Activated naive CD8-positive, alpha-beta T cell treated with anti-CD3 and anti-CD28 coated beads for 36 hours (primary cell): Measurements from ENCODE around the gene KLHL29. TPM values are rescaled to one million over a fixed set of nuclear protein-coding genes. Genes with fewer than 3 reads are reported as not detected.

Experiments
- DNase-seq: peaks from one replicate; pipeline ENCODE4 v3.0.0; 2021
- H3K27ac Mint-ChIP-seq: one replicate; pipeline ENCODE4 v1.8.0; 2022; ENCODE audit warnings: mild to moderate bottlenecking, moderate library complexity, mixed read lengths
- H3K27me3 Mint-ChIP-seq: one replicate; pipeline ENCODE4 v1.8.0; 2022; ENCODE audit warnings: mild to moderate bottlenecking, mixed read lengths
- H3K36me3 Mint-ChIP-seq: one replicate; pipeline ENCODE4 v1.8.0; 2021; ENCODE audit warnings: mild to moderate bottlenecking, mixed read lengths
- H3K4me1 Mint-ChIP-seq: one replicate; pipeline ENCODE4 v1.8.0; 2021; ENCODE audit warnings: mixed read lengths
- H3K4me3 Mint-ChIP-seq: one replicate; pipeline ENCODE4 v1.8.0; 2022; ENCODE audit warnings: mild to moderate bottlenecking, moderate library complexity, mixed read lengths
- H3K9me3 Mint-ChIP-seq: one replicate; pipeline ENCODE4 v1.8.0; 2022; ENCODE audit warnings: mixed read lengths
- total RNA-seq, 2 experiments: library from RNA; stranded (reverse); gene quantifications; one replicate each; pipeline ENCODE4 v1.2.3, GENCODE V29; 2021

KLHL29 gene
- total RNA-seq, 2 experiments from 2014 or later, result 1.2 to 1.5 TPM

DNA sequence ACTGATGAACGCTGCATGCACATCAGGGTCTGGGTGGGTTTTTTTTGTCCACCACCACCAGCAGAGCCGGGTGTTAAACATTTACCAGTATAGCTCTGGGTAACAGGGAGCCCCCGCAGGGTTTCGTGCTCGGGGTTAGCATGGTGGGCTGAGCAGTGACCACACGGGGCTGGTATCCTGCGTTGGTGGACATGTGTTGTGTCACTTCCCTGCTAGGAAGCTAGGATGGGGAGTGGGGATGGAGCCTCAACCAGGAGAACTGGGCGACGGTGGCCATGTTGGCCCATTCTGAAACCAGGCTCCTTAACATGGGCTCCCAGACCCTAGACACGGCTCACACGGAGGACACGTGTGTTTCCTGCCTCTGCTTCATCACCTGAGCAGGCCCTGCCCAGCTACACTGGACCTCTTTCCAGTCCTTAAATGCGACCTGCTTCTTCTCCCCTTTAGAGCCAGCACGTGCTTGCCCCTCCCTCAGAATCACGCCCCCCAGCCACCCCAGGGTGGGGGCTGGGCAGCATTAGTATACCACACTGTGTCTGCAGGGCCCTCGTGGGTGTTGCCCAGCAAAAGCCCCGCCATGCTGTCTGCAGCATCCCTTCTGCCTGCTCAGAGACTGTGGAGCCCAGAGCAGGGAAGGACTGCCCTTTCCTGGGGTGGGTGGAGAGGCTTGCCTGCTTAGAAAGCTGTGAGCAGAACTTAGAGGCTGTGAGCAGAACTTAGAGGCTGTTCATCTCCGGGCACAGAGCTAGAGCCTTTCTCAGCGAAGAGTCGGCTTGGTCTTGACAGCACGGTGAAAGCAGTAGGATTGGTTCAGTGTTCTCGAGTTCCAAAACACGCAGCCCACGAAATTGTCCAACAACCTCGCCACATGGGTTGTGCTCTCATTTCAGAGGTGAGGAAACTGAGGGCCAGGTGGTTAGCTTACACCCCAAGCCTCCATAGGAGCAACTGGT is 142.1 kb downstream of the KLHL29 start:
- no peak overlapping the region for H3K27ac Mint-ChIP-seq
- H3K36me3 Mint-ChIP-seq, result no peaks in the 10 kb centered on the region
- H3K9me3 Mint-ChIP-seq, result peaks cover 2% of the 10 kb centered on the region
- DNase-seq, result no peak
- H3K27me3 Mint-ChIP-seq, result peaks cover 3% of the 10 kb centered on the region
- H3K4me1 Mint-ChIP-seq, result peaks cover 16% of the 10 kb centered on the region
- H3K4me3 Mint-ChIP-seq, result no peak overlapping the region

DNA sequence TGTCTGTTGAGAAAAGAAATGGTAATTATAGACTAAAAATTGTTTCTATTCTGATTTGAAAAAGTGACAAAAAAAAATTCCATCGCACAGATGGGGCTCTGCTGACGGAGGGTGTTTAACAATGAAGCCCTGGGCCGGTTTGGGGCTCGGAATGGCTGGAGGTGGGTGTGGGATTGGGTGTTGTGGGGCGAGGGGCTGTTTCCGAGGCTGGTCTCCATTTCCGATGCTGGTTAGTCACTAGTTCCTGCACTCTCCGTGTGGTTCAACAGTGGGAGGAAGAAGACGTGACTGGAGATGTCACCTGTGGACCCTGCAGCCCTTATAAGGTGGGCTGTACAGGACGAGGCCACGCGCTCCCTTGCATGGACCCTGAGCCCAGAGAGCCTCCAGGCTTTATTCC is 143.2 kb downstream of the KLHL29 start:
- no peak overlapping the region for H3K27ac Mint-ChIP-seq
- DNase-seq, result no peak
- peaks cover 3% of the 10 kb centered on the region for H3K27me3 Mint-ChIP-seq
- peaks cover 25% of the 10 kb centered on the region for H3K4me1 Mint-ChIP-seq
- no peaks in the 10 kb centered on the region for H3K36me3 Mint-ChIP-seq
- no peak overlapping the region for H3K4me3 Mint-ChIP-seq
- H3K9me3 Mint-ChIP-seq, result peaks cover 2% of the 10 kb centered on the region

DNA sequence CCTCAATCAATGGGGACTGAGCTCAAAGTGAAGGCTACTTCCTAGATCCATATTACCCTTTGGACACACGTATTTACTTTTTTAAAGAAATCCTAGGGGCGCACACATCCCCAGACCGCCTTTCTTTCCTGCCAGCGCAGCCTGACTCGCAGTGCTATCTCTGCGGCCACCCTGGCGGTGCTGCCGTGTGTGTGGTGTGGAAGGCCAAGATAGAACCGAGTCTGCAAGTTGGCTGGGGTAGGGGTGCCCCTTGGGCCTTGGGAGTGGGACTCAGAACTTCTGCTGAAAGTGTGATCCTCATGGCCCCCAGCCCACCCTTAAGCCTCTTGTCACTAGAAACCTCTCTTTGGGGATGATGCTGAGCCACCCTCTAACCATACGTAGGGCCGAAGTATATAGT is 143.7 kb downstream of the KLHL29 start:
- Mint-ChIP-seq H3K9me3 (peaks cover 2% of the 10 kb centered on the region), H3K4me3 (no peak overlapping the region), H3K27me3 (peaks cover 3% of the 10 kb centered on the region), H3K4me1 (peaks cover 30% of the 10 kb centered on the region), H3K36me3 (no peaks in the 10 kb centered on the region), H3K27ac (no peak overlapping the region)
- DNase-seq, result no peak

DNA sequence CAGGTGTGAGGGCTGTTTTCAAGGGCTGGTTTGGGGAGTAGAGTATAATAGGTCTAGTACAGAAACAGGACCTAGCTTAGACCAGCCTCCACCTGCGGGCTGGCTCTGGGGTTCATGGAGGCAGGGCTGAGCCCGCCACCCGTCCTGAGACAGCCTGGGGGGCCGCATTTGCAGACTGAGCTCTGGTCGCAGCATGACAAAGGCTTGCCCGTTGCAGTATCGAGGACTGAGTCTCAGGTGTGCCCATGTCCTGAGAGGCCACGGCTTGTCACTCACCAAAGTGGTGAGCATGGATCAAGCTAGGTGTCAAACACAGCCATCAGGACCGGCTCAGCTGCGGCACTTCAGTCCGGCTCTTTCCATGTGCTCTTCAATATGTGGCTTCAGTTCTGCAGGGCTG is 144.7 kb downstream of the KLHL29 start:
- no peak overlapping the region for H3K4me3 Mint-ChIP-seq

DNA sequence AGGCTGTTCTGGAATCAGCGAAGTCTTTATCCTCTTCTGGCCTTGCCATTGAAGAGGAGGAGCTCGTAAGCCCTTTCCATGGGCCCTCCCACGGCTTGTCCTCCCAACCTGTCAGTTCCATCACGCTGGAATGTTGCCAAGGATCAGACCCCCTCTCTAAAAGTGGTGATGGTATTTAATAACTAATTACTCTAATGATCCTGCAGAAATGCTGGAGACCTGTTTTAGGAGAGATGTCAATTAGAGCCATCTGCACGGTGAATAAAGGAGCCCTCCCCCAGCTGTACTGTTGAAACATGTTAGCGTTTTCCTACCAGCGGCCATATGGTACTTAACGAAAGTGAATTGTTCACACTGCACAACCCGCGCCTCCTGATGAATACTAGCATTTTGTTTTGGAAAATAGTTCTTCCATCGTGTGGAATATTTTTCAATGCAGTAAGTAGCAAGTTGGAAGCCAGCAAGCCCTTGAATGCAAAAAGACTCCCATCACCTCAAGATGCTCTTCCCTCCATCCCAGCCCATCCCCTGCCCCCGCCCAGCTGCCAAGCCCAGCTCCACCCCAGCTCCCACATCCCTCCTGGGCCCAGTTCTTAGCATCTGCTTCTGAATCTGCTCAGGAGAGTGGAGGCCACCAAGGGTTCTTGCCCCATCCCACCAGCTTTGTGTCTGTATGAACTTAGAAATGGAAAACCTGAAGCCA is 145.4 kb downstream of the KLHL29 start:
- no peaks in the 10 kb centered on the region for H3K36me3 Mint-ChIP-seq
- H3K4me3 Mint-ChIP-seq, result no peak overlapping the region
- H3K27me3 Mint-ChIP-seq, result no peaks in the 10 kb centered on the region
- H3K9me3 Mint-ChIP-seq, result peaks cover 2% of the 10 kb centered on the region
- H3K27ac Mint-ChIP-seq, result no peak overlapping the region
- H3K4me1 Mint-ChIP-seq, result peaks cover 40% of the 10 kb centered on the region
- DNase-seq, result no peak

More for the DNA sequence above, 144.7 kb downstream of the KLHL29 start:
- Mint-ChIP-seq H3K36me3 (no peaks in the 10 kb centered on the region), H3K9me3 (peaks cover 2% of the 10 kb centered on the region), H3K27ac (no peak overlapping the region), H3K27me3 (peaks cover under 1% of the 10 kb centered on the region), H3K4me1 (peaks cover 37% of the 10 kb centered on the region)
- no peak for DNase-seq

DNA sequence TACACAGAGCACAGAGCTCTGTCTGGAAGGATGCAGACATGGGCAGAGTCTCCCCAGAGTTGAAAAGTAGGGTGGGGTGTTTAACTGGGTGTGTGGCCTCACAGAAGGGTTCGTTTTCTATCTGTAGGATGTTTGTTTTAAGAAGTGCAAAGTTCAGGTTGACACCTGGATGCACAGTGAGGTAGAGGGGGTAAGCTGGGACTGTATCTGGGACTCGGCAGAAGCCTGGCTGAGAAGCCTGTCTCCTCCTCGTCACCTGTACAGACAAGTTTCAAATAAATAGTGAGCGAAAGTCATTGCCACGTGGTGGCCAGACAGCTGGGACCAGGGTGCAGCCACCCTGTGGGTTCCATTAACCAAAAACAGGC is 145.9 kb downstream of the KLHL29 start:
- DNase-seq, result no peak
- Mint-ChIP-seq H3K27me3 (no peaks in the 10 kb centered on the region), H3K4me1 (peaks cover 43% of the 10 kb centered on the region), H3K9me3 (peaks cover 2% of the 10 kb centered on the region), H3K4me3 (no peak overlapping the region), H3K27ac (no peak overlapping the region), H3K36me3 (no peaks in the 10 kb centered on the region)

DNA sequence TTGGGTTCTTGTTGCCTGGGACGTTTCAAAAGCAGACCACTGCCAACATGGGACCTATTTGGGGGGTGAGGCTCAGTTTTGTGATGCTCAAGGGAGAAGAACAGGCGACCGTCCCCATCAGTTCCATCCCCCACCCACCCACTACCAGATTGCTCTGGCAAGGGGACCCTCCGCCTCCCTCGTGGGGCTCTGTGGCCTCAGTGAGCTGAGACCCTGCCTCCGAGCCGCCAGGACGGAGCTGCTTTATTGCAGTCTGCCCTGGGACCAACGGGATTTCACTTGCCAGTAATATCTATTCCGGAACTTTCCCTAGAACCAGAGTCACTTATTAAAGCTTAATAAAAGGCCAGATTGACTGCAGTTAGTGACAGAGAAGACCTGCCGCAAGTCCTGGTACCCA is 146.3 kb downstream of the KLHL29 start:
- no peak overlapping the region for H3K4me3 Mint-ChIP-seq
- H3K27me3 Mint-ChIP-seq, result no peaks in the 10 kb centered on the region
- H3K36me3 Mint-ChIP-seq, result no peaks in the 10 kb centered on the region
- H3K9me3 Mint-ChIP-seq, result no peaks in the 10 kb centered on the region
- H3K27ac Mint-ChIP-seq, result no peak overlapping the region
- H3K4me1 Mint-ChIP-seq, result peaks cover 41% of the 10 kb centered on the region
- no peak for DNase-seq

DNA sequence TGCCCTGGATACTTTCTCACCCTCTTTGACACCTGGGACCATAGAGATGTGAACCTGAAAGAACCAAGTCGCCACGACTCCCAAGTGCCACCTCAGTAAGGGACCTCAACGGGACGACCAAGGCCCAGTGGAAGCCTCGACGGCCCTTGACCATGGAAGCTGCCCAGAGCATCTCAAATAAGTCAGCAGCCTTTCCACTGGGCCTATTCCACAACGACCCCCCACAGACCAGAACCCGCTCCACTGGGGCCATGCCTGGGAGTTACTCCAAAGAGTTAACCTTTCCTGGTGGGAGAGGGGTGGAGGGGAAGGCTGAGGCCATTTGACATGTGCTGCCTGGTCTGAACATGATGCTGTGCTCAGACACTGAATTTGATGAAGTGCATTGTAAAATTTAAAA is 146.9 kb downstream of the KLHL29 start:
- H3K9me3 Mint-ChIP-seq, result no peaks in the 10 kb centered on the region
- peak overlapping the region; percentile 91 for H3K4me3 Mint-ChIP-seq
- peak overlapping the region; percentile 96 for H3K27ac Mint-ChIP-seq
- H3K4me1 Mint-ChIP-seq, result peaks cover 41% of the 10 kb centered on the region
- no peaks in the 10 kb centered on the region for H3K36me3 Mint-ChIP-seq
- no peaks in the 10 kb centered on the region for H3K27me3 Mint-ChIP-seq
- no peak for DNase-seq

DNA sequence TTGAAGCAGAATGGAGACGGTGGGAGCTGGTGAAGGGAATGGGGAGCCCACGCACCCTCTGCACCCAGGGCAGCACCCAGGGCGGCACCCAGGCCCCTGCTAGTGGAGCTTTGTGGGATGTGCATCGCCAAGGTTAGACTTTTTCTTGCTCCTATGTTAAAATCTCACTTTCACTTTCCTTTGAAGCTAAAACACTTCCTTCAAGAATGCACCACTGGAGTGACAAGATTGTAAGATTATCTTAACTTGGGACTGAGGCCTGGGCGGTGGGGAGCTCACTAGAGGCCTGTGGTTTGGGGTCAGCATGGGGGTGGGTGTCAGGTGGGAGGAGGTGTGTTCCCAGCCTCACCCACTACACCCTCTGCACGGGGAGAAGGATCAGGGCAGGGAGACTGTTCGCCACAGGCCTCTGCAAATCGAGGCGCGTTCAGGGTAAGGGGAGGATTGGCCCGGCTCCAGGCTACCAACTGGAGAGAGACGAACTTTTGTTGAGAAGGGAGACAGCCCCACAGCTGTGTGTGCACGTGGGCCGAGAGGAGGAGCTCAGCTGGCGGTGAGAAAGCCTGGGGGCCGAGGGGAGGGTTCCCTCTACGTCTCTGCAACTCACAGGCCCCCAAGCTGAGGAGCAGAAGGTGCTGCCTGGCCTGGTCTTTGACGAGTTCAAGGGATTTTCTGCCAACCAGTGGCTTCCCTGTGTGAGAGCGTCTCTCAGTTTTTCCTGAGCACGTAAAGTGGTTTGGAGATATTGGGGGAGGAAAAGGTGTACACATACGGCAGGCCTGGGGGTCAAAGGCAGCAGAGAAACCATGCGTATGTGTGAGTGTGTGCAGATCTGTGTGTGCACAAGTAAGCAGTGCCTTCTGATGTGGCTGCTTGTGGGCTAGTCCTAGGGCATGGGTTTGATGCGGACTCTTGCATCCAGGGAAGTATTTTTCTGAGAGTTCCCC is 147.7 kb downstream of the KLHL29 start:
- Mint-ChIP-seq H3K36me3 (no peaks in the 10 kb centered on the region), H3K27me3 (no peaks in the 10 kb centered on the region), H3K27ac (peak overlapping the region; percentile 96), H3K4me1 (peaks cover 43% of the 10 kb centered on the region), H3K9me3 (no peaks in the 10 kb centered on the region), H3K4me3 (peak overlapping the region; percentile 91)
- peak; percentile 58 for DNase-seq

DNA sequence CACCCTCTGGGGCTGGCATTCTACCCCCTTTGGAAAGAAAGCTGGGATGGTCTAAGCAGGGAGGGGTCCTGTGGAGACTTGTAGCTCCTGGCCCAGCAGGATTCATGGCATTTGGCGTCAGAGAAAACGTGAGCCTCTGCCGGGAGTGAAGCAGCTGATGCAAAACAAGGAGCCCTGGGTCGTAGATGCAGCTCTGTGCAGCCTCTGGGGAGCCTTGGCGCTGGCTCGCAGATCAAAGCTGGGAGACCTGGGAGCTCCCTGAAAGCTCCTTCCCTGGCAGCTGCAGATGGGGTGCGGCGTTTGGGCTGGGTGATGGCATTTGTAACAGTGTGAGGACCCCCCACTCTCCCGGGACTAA is 148.3 kb downstream of the KLHL29 start:
- H3K4me3 Mint-ChIP-seq, result peak overlapping the region; percentile 91
- H3K4me1 Mint-ChIP-seq, result peaks cover 43% of the 10 kb centered on the region
- H3K36me3 Mint-ChIP-seq, result no peaks in the 10 kb centered on the region
- H3K27me3 Mint-ChIP-seq, result no peaks in the 10 kb centered on the region
- no peak overlapping the region for H3K27ac Mint-ChIP-seq
- DNase-seq, result no peak
- H3K9me3 Mint-ChIP-seq, result no peaks in the 10 kb centered on the region

DNA sequence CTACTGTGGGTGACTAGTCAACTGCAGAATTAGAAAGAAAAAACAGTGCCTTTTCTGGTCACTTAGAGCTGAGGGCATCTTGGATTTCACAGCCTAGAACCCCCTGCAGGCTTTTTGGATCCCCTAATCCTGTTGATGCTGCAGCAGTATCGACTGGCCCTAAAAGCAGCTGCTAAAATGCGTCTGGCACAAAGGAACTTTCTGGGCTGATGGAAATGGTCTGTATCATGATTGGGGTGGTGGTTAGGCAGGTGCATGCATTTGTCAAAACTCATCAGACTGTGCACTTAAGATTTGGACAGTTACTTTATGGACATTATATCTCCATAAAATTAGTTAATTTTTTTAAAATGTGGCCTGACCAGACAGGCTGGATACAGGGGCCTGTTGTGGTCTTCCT is 149.8 kb downstream of the KLHL29 start:
- H3K4me3 Mint-ChIP-seq, result no peak overlapping the region
- H3K27me3 Mint-ChIP-seq, result no peaks in the 10 kb centered on the region
- no peaks in the 10 kb centered on the region for H3K36me3 Mint-ChIP-seq
- peaks cover 43% of the 10 kb centered on the region for H3K4me1 Mint-ChIP-seq
- no peaks in the 10 kb centered on the region for H3K9me3 Mint-ChIP-seq
- no peak for DNase-seq
- H3K27ac Mint-ChIP-seq, result no peak overlapping the region

DNA sequence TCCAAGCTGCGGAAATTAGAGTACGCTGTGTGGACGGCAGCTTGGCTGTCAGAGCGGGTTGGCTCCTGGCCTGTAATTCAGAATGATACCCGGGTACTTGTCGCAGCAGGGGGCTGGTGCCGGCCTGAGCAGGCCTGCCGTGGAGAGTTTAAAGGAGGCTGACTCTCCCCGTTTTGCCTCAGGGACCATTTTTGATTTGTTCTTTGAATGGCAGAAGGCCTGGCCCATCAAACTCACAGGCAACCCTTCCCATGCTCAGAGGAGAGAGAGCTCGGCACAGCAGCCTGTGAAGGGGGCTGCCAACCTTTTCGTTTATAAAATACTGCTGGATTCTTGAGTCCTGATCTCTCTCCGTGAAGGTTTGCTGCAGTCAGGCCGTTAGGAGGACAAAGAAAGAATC is 151.3 kb downstream of the KLHL29 start:
- Mint-ChIP-seq H3K27me3 (no peaks in the 10 kb centered on the region), H3K4me3 (no peak overlapping the region), H3K36me3 (no peaks in the 10 kb centered on the region), H3K4me1 (peaks cover 42% of the 10 kb centered on the region), H3K9me3 (no peaks in the 10 kb centered on the region), H3K27ac (no peak overlapping the region)
- no peak for DNase-seq

DNA sequence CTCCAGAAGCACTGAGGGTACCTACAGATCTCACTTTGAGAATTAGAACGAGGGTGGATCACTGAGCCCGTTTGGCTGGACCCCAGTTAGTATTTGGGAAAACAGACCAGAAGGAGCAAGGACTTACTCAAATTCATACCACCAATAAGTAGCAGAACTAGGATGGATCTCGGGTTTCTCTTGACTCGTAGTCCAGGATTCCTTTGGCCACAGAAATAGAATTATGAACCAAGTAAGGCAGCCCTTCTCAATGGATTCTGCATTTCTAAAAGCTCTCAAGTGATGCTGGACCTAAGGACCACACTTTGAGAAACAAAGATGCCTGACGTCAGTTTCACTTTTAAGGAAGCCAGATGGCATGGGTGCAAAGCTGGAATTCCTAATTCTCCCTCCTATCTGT is 153.0 kb downstream of the KLHL29 start:
- no peak for DNase-seq
- no peaks in the 10 kb centered on the region for H3K36me3 Mint-ChIP-seq
- no peak overlapping the region for H3K4me3 Mint-ChIP-seq
- no peaks in the 10 kb centered on the region for H3K9me3 Mint-ChIP-seq
- H3K4me1 Mint-ChIP-seq, result peaks cover 30% of the 10 kb centered on the region
- H3K27me3 Mint-ChIP-seq, result no peaks in the 10 kb centered on the region
- H3K27ac Mint-ChIP-seq, result no peak overlapping the region

DNA sequence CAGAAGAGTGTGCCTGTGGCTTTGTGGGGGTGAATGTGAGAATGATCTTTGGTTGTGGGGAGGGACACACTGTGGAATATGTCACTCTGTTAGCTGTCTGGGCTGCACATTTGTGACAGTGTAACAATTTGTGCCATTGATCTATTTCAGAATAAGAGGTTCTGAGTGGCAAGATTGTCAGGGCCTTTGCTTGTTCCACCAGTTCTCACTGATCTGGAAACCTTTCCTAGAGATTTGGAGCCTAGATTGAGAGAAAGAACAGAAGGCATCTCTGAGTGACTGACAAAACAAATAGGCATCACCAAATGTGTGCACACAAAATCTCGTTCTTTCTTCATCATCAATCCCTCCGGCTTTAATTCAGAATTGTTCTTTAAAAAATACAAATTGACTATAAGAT is 153.6 kb downstream of the KLHL29 start:
- Mint-ChIP-seq H3K4me1 (peaks cover 24% of the 10 kb centered on the region), H3K9me3 (no peaks in the 10 kb centered on the region), H3K27ac (no peak overlapping the region), H3K4me3 (no peak overlapping the region), H3K36me3 (no peaks in the 10 kb centered on the region), H3K27me3 (no peaks in the 10 kb centered on the region)
- no peak for DNase-seq
